HepG2 (cell line): ENCODE data around the gene CAMK1D. TPM values are rescaled to one million over a fixed set of nuclear protein-coding genes. Genes with fewer than 3 reads are reported as not detected.

Experiments
- ATAC-seq: fragments of 200-7000 bp; cut with Tn5 transposase; 3 replicates; pipeline ENCODE4 v1.9.1; 2020; ENCODE audit warnings: mild to moderate bottlenecking, moderate library complexity
- BruUV-seq: library from RNA; stranded (reverse); fragments of 400-500 nt; replicated peaks from 2 replicates; lab custom pipeline; 2021; lab: Mats Ljungman, UMichigan
- CTCF ChIA-PET: fragments of 300-600 bp; formaldehyde crosslinking; extraction: SDS; loops from one replicate; lab custom pipeline; 2021; ENCODE audit warnings: low total read pairs, inconsistent platforms, low intra/inter-chr PET ratio; lab: Yijun Ruan, JAX
- POLR2A ChIA-PET: fragments of 350-600 bp; sonication (Branson Sonifier 250); formaldehyde crosslinking; loops from one replicate; lab custom pipeline; 2020; ENCODE audit warnings: antibody characterized with exemption, inconsistent platforms; lab: Yijun Ruan, JAX
- DNase-seq: peaks from one replicate; pipeline ENCODE4 v3.0.0-alpha.2; 2015; ENCODE audit warnings: low spot score
- FAIRE-seq: peaks from 3 replicates; lab custom pipeline; 2011; peaks lifted over from hg19 to GRCh38; lab: Jason Lieb, UNC
- H2AFZ ChIP-seq: one replicate; pipeline ENCODE4 v1.6.1; 2011; ENCODE audit warnings: low read length, inconsistent platforms
- H3K27ac ChIP-seq: fragments of 300-600 bp; 3 replicates; pipeline ENCODE4 v1.8.0; 2011; ENCODE audit warnings: mixed run types, mild to moderate bottlenecking, mixed read lengths, low read length, inconsistent platforms; ENCODE audit not compliant: insufficient read depth; ENCODE audit errors: extremely low read length
- H3K27me3 ChIP-seq, 2 experiments: fragments of 200-600 bp in 1 of 2; 2 replicates in 1 of 2; 3 replicates in 1 of 2; pipeline versions ENCODE4 v1.6.0 to v1.8.0; 2011; ENCODE audit warnings: low read length in 2 of 2, mild to moderate bottlenecking in 2 of 2, moderate library complexity in 2 of 2, inconsistent platforms in 1 of 2; ENCODE audit not compliant: insufficient read depth in 2 of 2, control insufficient read depth in 1 of 2
- H3K36me3 ChIP-seq, 2 experiments: fragments of 200-600 bp in 1 of 2; replicated peaks in 1 of 2; 2 replicates in 1 of 2; 3 replicates in 1 of 2; pipeline versions ENCODE4 v1.5.1 to v1.8.0; 2011; ENCODE audit warnings: low read length in 2 of 2, inconsistent platforms in 1 of 2; ENCODE audit not compliant: insufficient read depth in 2 of 2, control insufficient read depth in 1 of 2
- H3K4me1 ChIP-seq: 2 replicates; pipeline ENCODE4 v1.5.1; 2012; ENCODE audit warnings: low read length, inconsistent platforms; ENCODE audit not compliant: insufficient read depth
- H3K4me2 ChIP-seq: 2 replicates; pipeline ENCODE4 v1.6.0; 2011; ENCODE audit warnings: low read depth, low read length, inconsistent platforms
- H3K4me3 ChIP-seq, 3 experiments: fragments of 200-600 bp in 1 of 3; sonication (generic), shearing (Covaris generic) in 1 of 3; replicated peaks in 1 of 3; 2 replicates each; pipeline ENCODE4 v1.5.1; 2011 to 2016; ENCODE audit warnings: low read length in 3 of 3, inconsistent platforms in 2 of 3, low read depth in 2 of 3, mild to moderate bottlenecking in 2 of 3, control low read depth in 1 of 3, mixed read lengths in 1 of 3; ENCODE audit not compliant: insufficient read depth in 1 of 3
- H3K79me2 ChIP-seq: one replicate; pipeline ENCODE4 v1.6.1; 2011; ENCODE audit warnings: low read length, inconsistent platforms; ENCODE audit not compliant: insufficient read depth
- H3K9ac ChIP-seq: 2 replicates; pipeline ENCODE4 v1.6.0; 2011; ENCODE audit warnings: mild to moderate bottlenecking, low read depth, low read length, inconsistent platforms; ENCODE audit not compliant: insufficient read depth
- H3K9me3 ChIP-seq: 2 replicates; pipeline ENCODE4 v1.5.1; 2012; ENCODE audit warnings: mild to moderate bottlenecking, low read length
- H4K20me1 ChIP-seq: 2 replicates; pipeline ENCODE4 v1.6.0; 2011; ENCODE audit warnings: inconsistent platforms, mild to moderate bottlenecking, low read length, moderate library complexity; ENCODE audit not compliant: insufficient read depth
- AKAP8 ChIP-seq: sonication (generic); formaldehyde crosslinking; IDR thresholded peaks from 2 replicates; pipeline ENCODE4 v1.5.1; 2020; ENCODE audit warnings: mild to moderate bottlenecking, missing genetic modification reagents
- ATAD3A ChIP-seq: sonication (generic); formaldehyde crosslinking; IDR thresholded peaks from 2 replicates; pipeline ENCODE4 v1.4.0; 2020; ENCODE audit warnings: missing genetic modification reagents
- DNMT1 ChIP-seq: sonication (generic); formaldehyde crosslinking; IDR thresholded peaks from 2 replicates; pipeline ENCODE4 v1.5.1; 2020; ENCODE audit warnings: mild to moderate bottlenecking, missing genetic modification reagents
- EEA1 ChIP-seq: sonication (generic); formaldehyde crosslinking; IDR thresholded peaks from 2 replicates; pipeline ENCODE4 v1.5.1; 2020; ENCODE audit warnings: mild to moderate bottlenecking, missing genetic modification reagents, borderline replicate concordance
- KLF6 ChIP-seq: IDR thresholded peaks from 2 replicates; pipeline ENCODE4 v1.8.0; 2016; ENCODE audit warnings: missing biosample characterization, missing genetic modification reagents
- NFE2L2 ChIP-seq: fragments of 150-350 bp; IDR thresholded peaks from 2 replicates; pipeline ENCODE4 v1.6.1; 2014; ENCODE audit warnings: low read length
- NR2C2 ChIP-seq: sonication (generic); formaldehyde crosslinking; IDR thresholded peaks from 2 replicates; pipeline ENCODE4 v1.4.0; 2020; ENCODE audit warnings: missing genetic modification reagents, mild to moderate bottlenecking, moderate library complexity, borderline replicate concordance
- TBX2 ChIP-seq: sonication (generic); formaldehyde crosslinking; IDR thresholded peaks from 2 replicates; pipeline ENCODE4 v1.5.0; 2020; ENCODE audit warnings: missing genetic modification reagents, mild to moderate bottlenecking, borderline replicate concordance
- TMF1 ChIP-seq: sonication (generic); formaldehyde crosslinking; IDR thresholded peaks from 2 replicates; pipeline ENCODE4 v1.8.1; 2022; ENCODE audit warnings: low read depth, missing genetic modification reagents
- ZFX ChIP-seq: sonication (generic); formaldehyde crosslinking; IDR thresholded peaks from 2 replicates; pipeline ENCODE4 v1.4.0; 2020; ENCODE audit warnings: mild to moderate bottlenecking, low read depth, missing genetic modification reagents, moderate library complexity
- ZNF138 ChIP-seq: sonication (generic); formaldehyde crosslinking; IDR thresholded peaks from 2 replicates; pipeline ENCODE4 v1.5.0; 2020; ENCODE audit warnings: mild to moderate bottlenecking, low read depth, missing genetic modification reagents
- ZNF552 ChIP-seq: sonication (generic); formaldehyde crosslinking; IDR thresholded peaks from 2 replicates; pipeline ENCODE4 v1.9.0; 2022; ENCODE audit warnings: missing genetic modification reagents, mild to moderate bottlenecking, borderline replicate concordance
- ZNF598 ChIP-seq: sonication (generic); formaldehyde crosslinking; IDR thresholded peaks from 2 replicates; pipeline ENCODE4 v1.5.1; 2020; ENCODE audit warnings: mild to moderate bottlenecking, missing genetic modification reagents, borderline replicate concordance
- ZNF615 ChIP-seq: sonication (generic); formaldehyde crosslinking; IDR thresholded peaks from 2 replicates; pipeline ENCODE4 v1.5.0; 2020; ENCODE audit warnings: mild to moderate bottlenecking, missing genetic modification reagents, borderline replicate concordance
- ZNF652 ChIP-seq: IDR thresholded peaks from 2 replicates; pipeline ENCODE4 v1.6.1; 2016; ENCODE audit warnings: low read depth, borderline replicate concordance
- WGBS: methylation state at CpG from one replicate; pipeline ENCODE4 v1.1.6; 2017; ENCODE audit warnings: low lambda C conversion rate; 5-methylcytosine and 5-hydroxymethylcytosine counted together
- in situ Hi-C: cut with HindIII; loops from 2 replicates; pipeline ENCODE4 v1.10.0; 2017; ENCODE audit warnings: low pct_unique_long_range_greater_than_20kb; ENCODE audit not compliant: extremely low pct_ligation_motif_present
- intact Hi-C: fragments of 100-400 bp; cut with micrococcal nuclease; formaldehyde crosslinking; loops from one replicate; pipeline ENCODE4 v1.10.0; 2022; ENCODE audit not compliant: unreplicated experiment
- polyA plus RNA-seq, 8 experiments: library from polyadenylated mRNA; depleted of rRNA in 3 of 8; stranded (reverse) in 7 of 8; unstranded in 1 of 8; fragments of >200 nt; fragmentation: Illumina TruSeq in 4 of 8; extraction: Trizol in 4 of 8; gene quantifications; 2 replicates each; pipeline versions ENCODE4 v1.2.1 to v1.2.3, GENCODE V29; 2011 to 2016; ENCODE audit warnings: low read depth in 4 of 8, missing spikeins in 1 of 8, mixed read lengths in 1 of 8; ENCODE audit not compliant: insufficient read depth in 1 of 8
- total RNA-seq, 5 experiments: library from RNA; depleted of rRNA; stranded (reverse); fragments of >200 nt; fragmentation: Illumina TruSeq; extraction: Trizol; gene quantifications; 2 replicates each; pipeline ENCODE4 v1.2.3, GENCODE V29; 2016; ENCODE audit warnings: low read depth in 1 of 5
- TF ChIP-seq, protein P1 (sequence below): sonication (generic); formaldehyde crosslinking; IDR thresholded peaks from 2 replicates; pipeline ENCODE4 v1.8.0; 2022; ENCODE audit warnings: missing genetic modification reagents, mild to moderate bottlenecking, moderate library complexity, borderline replicate concordance
- TF ChIP-seq, protein P2 (sequence below): IDR thresholded peaks from 2 replicates; pipeline ENCODE4 v1.6.1; 2012; ENCODE audit warnings: inconsistent platforms
- TF ChIP-seq, protein P3 (sequence below), 2 experiments: sonication (generic) in 1 of 2; formaldehyde crosslinking in 1 of 2; IDR thresholded peaks; 2 replicates each; pipeline versions ENCODE4 v1.4.0 to v1.6.1; 2018 to 2020; ENCODE audit warnings: missing genetic modification reagents in 2 of 2, borderline replicate concordance in 1 of 2, low read depth in 1 of 2, mild to moderate bottlenecking in 1 of 2, missing biosample characterization in 1 of 2

The CAMK1D gene
- total and polyA plus RNA-seq, 2 of the 13 experiments (the other 11 are each of a cell fraction or from before 2014, with no cell fraction given) = under 0.01 TPM; not detected in 1

DNA sequence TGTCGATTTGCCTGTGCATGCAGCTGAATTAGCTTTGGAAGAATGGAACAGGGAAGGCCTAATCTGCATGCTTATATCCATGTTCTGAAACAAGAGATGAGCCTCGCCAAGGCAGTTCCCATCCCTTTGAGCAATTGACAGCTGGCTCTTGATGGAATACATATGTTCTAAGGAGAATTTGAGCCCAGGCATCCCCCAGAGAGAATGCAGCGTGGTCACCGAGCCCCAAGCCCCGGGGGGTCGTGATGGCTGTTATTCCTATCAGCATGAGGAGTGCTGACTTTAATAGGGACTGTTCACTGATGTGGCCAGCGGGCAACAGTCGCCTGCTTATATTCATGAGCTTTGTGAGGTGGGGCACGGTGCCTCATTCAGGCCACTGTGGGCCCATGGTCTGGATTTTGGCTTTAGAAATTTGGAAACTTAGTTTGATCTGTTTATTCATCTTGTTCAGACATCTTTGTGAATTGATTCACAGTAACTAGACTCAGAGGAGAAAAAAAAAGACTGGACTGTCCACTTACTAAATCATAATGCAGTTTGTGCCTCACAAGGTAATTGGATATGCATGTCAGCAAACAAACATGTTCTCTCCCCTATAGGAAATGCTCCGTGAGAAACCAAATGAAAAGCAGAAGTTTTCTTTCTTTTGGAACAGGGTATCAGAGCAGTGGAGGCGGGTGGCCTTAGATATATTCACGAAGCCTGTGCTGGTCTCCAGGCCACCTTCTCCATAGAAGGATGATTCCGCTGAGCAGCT is 447.2 kb downstream of the CAMK1D start:
- Histone ChIP-seq H3K4me2 (no peak overlapping the region), H3K9ac (no peak overlapping the region), H3K27ac (no peak overlapping the region), H3K79me2 (no peaks in the 10 kb centered on the region), H4K20me1 (no peaks in the 10 kb centered on the region), H3K4me3 (no peak overlapping the region), H2AFZ (no peak overlapping the region), H3K27me3 (peaks cover 0 to 6% of the 10 kb centered on the region in 2 experiments; a peak in 1 of 5 replicates), H3K4me1 (peaks cover 14% of the 10 kb centered on the region), H3K9me3 (peaks cover 3% of the 10 kb centered on the region; the same call in 1 of the 2 replicates), H3K36me3 (no peaks in the 10 kb centered on the region)
- intact Hi-C loops = no loop called here
- DNase-seq = no peak
- FAIRE-seq = no peak
- 18% methylated on average over 9 of the region's 13 CpGs for WGBS
- BruUV-seq = no TSS peak
- in situ Hi-C loops = no loop called here
- no peak for ATAC-seq
- ChIA-PET POLR2A (no interaction called here), CTCF (no interaction called here)
- no peak for TF ChIP-seq TBX2 (CRISPR knock-in tag)
- TF ChIP-seq NR2C2 (CRISPR knock-in tag) = no peak
- no peak for TF ChIP-seq ZFX
- TF ChIP-seq DNMT1 (CRISPR knock-in tag) = no peak
- TF ChIP-seq, protein P1, sequence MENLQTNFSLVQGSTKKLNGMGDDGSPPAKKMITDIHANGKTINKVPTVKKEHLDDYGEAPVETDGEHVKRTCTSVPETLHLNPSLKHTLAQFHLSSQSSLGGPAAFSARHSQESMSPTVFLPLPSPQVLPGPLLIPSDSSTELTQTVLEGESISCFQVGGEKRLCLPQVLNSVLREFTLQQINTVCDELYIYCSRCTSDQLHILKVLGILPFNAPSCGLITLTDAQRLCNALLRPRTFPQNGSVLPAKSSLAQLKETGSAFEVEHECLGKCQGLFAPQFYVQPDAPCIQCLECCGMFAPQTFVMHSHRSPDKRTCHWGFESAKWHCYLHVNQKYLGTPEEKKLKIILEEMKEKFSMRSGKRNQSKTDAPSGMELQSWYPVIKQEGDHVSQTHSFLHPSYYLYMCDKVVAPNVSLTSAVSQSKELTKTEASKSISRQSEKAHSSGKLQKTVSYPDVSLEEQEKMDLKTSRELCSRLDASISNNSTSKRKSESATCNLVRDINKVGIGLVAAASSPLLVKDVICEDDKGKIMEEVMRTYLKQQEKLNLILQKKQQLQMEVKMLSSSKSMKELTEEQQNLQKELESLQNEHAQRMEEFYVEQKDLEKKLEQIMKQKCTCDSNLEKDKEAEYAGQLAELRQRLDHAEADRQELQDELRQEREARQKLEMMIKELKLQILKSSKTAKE (CRISPR knock-in tag) = no peak
- TF ChIP-seq ATAD3A = no peak
- no peak for TF ChIP-seq ZNF652 (CRISPR knock-in tag)
- no peak for TF ChIP-seq ZNF138
- TF ChIP-seq, protein P2, sequence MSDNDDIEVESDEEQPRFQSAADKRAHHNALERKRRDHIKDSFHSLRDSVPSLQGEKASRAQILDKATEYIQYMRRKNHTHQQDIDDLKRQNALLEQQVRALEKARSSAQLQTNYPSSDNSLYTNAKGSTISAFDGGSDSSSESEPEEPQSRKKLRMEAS = no peak
- TF ChIP-seq ZNF552 = no peak
- TF ChIP-seq EEA1 (CRISPR knock-in tag) = no peak
- no peak for TF ChIP-seq ZNF598
- no peak for TF ChIP-seq AKAP8 (CRISPR knock-in tag)
- no peak for TF ChIP-seq NFE2L2
- no peak for TF ChIP-seq ZNF615
- no peak for TF ChIP-seq TMF1
- TF ChIP-seq KLF6 (CRISPR knock-in tag) = no peak
- TF ChIP-seq, protein P3, sequence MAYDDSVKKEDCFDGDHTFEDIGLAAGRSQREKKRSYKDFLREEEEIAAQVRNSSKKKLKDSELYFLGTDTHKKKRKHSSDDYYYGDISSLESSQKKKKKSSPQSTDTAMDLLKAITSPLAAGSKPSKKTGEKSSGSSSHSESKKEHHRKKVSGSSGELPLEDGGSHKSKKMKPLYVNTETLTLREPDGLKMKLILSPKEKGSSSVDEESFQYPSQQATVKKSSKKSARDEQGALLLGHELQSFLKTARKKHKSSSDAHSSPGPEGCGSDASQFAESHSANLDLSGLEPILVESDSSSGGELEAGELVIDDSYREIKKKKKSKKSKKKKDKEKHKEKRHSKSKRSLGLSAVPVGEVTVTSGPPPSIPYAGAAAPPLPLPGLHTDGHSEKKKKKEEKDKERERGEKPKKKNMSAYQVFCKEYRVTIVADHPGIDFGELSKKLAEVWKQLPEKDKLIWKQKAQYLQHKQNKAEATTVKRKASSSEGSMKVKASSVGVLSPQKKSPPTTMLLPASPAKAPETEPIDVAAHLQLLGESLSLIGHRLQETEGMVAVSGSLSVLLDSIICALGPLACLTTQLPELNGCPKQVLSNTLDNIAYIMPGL (CRISPR knock-in tag; IDR thresholded peaks at IDR 0.05; ENCODE audit: borderline replicate concordance in 1 of 2, low read depth in 1 of 2) = no peak
